ENCODE results near the gene PHETA1. TPM values are rescaled to one million over a fixed set of nuclear protein-coding genes. Genes with fewer than 3 reads are reported as not detected.

The PHETA1 gene
- total RNA-seq, 3 donors from 2014 or later: 6.6 to 10.9 (median 10.2) TPM

GRCh38 chr12:111312708-111313107 is 56.2 kb downstream of the PHETA1 start:
- Histone ChIP-seq H3K36me3 (no peaks in the 10 kb centered on the region), H3K27me3 (peaks cover 0 to 18% of the 10 kb centered on the region in 2 donors), H3K9me3 (no peaks in the 10 kb centered on the region), H3K4me3 (peak overlapping the region in 1 of 3 donors; percentile 11), H3K4me1 (no peaks in the 10 kb centered on the region), H3K27ac (no peak overlapping the region)
- no peak for TF ChIP-seq POLR2A (IDR thresholded peaks at IDR 0.05)
- no peak for TF ChIP-seq POLR2AphosphoS5 (IDR thresholded peaks at IDR 0.05)
- DNase-seq (ENCODE audit: low spot score in 2 of 2): no peak
- intact Hi-C loops (cut with DNase I; ENCODE audit: low total_unique reads): no loop called here

GRCh38 chr12:111312016-111312415 is 56.9 kb downstream of the PHETA1 start:
- intact Hi-C loops (cut with DNase I; ENCODE audit: low total_unique reads): no loop called here
- peaks cover 0 to 4% of the 10 kb centered on the region in 2 donors for H3K9me3 ChIP-seq
- no peaks in the 10 kb centered on the region for H3K4me1 ChIP-seq
- no peak for DNase-seq (ENCODE audit: low spot score in 2 of 2)
- TF ChIP-seq POLR2AphosphoS5 (IDR thresholded peaks at IDR 0.05) (no peak), CTCF (IDR thresholded peaks at IDR 0.05) (no peak), POLR2A (IDR thresholded peaks at IDR 0.05) (no peak)
- H3K36me3 ChIP-seq: no peaks in the 10 kb centered on the region
- no peak overlapping the region for H3K27ac ChIP-seq
- no peak overlapping the region for H3K4me3 ChIP-seq
- H3K27me3 ChIP-seq: peaks cover 0 to 15% of the 10 kb centered on the region in 2 donors

- Histone ChIP-seq H3K9me3 (peaks cover 4 to 12% of the 10 kb centered on the region in 2 donors), H3K27ac (no peak overlapping the region), H3K4me3 (no peak overlapping the region), H3K4me1 (no peaks in the 10 kb centered on the region), H3K27me3 (peaks cover 0 to 12% of the 10 kb centered on the region in 2 donors), H3K36me3 (no peaks in the 10 kb centered on the region)
- no peak for DNase-seq (ENCODE audit: low spot score in 2 of 2)
- intact Hi-C loops (cut with DNase I; ENCODE audit: low total_unique reads): no loop called here
- TF ChIP-seq POLR2A (IDR thresholded peaks at IDR 0.05): no peak
- TF ChIP-seq CTCF (IDR thresholded peaks at IDR 0.05): no peak
- TF ChIP-seq POLR2AphosphoS5 (IDR thresholded peaks at IDR 0.05): no peak
Measured at GRCh38 chr12:111311011-111311410, 57.9 kb downstream of the PHETA1 start.

Other genes with a start within 250 kb of the PHETA1 start
- gene SH2B3, start 36.8 kb upstream of the PHETA1 start, total RNA-seq: 10 to 100 TPM; 13.9 to 27.4 (median 17.4) TPM
- gene ATXN2, start 230.2 kb upstream of the PHETA1 start, total RNA-seq: 10 to 100 TPM; 36.6 to 66.2 (median 64.0) TPM